Measurements from ENCODE around the gene TAS2R60.
"Not testable (repeated sequence)": the region's sequence is repeated elsewhere in the genome, so short reads cannot be mapped to it uniquely, and the experiment has no call there.

Gene TAS2R60

GRCh38 chr7:143417734-143418383, 25.4 kb upstream of the TAS2R60 start:
- TF ChIP-seq, protein P1, sequence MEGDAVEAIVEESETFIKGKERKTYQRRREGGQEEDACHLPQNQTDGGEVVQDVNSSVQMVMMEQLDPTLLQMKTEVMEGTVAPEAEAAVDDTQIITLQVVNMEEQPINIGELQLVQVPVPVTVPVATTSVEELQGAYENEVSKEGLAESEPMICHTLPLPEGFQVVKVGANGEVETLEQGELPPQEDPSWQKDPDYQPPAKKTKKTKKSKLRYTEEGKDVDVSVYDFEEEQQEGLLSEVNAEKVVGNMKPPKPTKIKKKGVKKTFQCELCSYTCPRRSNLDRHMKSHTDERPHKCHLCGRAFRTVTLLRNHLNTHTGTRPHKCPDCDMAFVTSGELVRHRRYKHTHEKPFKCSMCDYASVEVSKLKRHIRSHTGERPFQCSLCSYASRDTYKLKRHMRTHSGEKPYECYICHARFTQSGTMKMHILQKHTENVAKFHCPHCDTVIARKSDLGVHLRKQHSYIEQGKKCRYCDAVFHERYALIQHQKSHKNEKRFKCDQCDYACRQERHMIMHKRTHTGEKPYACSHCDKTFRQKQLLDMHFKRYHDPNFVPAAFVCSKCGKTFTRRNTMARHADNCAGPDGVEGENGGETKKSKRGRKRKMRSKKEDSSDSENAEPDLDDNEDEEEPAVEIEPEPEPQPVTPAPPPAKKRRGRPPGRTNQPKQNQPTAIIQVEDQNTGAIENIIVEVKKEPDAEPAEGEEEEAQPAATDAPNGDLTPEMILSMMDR (IDR thresholded peaks at IDR 0.05; ENCODE audit: extremely low read depth, insufficient read depth, missing control alignments), result no peak
- in situ Hi-C loops (cut with MboI; ENCODE audit: low pct_unique_long_range_greater_than_20kb, low sequenced_read_pairs, unreplicated experiment), result loop anchor here (25.0 kb wide), 1 partner anchor 181 kb away; no protein-coding TSS in a partner anchor

DNA sequence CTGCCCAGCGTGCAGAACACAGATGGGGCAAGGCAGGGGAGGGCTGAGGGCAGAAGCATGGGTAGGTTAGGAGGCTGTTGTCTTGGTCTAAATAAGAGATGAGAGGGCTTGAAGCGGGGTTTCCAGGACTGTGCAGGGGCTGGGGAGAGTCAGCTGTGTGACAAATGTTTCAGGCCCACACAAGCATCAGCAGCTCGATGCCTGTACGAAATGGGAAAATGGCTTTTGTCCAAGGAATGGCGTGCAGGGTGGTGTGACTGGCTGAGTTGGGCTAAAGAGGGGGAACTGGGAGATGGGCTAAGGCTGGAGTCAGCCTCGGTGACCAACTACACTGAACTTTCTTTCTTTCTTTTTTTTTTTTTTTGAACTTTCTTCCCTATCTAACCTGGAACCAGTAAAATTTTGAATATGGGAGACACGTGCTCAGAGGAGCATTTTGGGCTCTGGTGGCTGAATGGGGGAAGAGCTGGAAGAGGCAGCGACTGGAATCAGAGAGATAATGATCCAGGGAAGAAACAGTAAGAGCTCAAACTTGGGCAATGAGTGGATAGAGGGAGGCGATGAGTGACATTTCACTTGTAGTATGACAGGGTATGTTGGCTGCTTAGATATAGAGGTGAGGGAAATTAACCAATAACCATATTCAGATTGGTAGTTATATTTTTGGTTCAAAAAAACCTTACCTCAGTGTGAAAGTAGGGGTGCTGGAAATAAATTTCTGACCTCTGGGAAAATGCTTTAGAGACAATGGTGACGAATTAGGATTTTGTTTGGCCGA, 24.4 kb upstream of the TAS2R60 start:
- TF ChIP-seq, protein P1 (IDR thresholded peaks at IDR 0.05; ENCODE audit: extremely low read depth, insufficient read depth, missing control alignments), result no peak
- no peak for DNase-seq (ENCODE audit: low spot score)
- in situ Hi-C loops (cut with MboI; ENCODE audit: low pct_unique_long_range_greater_than_20kb, low sequenced_read_pairs, unreplicated experiment), result loop anchor here (25.0 kb wide), 1 partner anchor 182 kb away; no protein-coding TSS in a partner anchor

More at GRCh38 chr7:143417734-143418383, 25.4 kb upstream of the TAS2R60 start:
- no peak for DNase-seq (ENCODE audit: low spot score)

GRCh38 chr7:143419880-143420279, 23.4 kb upstream of the TAS2R60 start:
- in situ Hi-C loops (cut with MboI; ENCODE audit: low pct_unique_long_range_greater_than_20kb, low sequenced_read_pairs, unreplicated experiment), result loop anchor here (25.0 kb wide), 1 partner anchor 183 kb away; no protein-coding TSS in a partner anchor
- DNase-seq (ENCODE audit: low spot score), result no peak
- TF ChIP-seq, protein P1 (IDR thresholded peaks at IDR 0.05; ENCODE audit: extremely low read depth, insufficient read depth, missing control alignments), result no peak

GRCh38 chr7:143420624-143421023, 22.6 kb upstream of the TAS2R60 start:
- in situ Hi-C loops (cut with MboI; ENCODE audit: low pct_unique_long_range_greater_than_20kb, low sequenced_read_pairs, unreplicated experiment), result loop anchor here (25.0 kb wide), 1 partner anchor 183 kb away; no protein-coding TSS in a partner anchor
- DNase-seq (ENCODE audit: low spot score), result not testable (repeated sequence)

DNA sequence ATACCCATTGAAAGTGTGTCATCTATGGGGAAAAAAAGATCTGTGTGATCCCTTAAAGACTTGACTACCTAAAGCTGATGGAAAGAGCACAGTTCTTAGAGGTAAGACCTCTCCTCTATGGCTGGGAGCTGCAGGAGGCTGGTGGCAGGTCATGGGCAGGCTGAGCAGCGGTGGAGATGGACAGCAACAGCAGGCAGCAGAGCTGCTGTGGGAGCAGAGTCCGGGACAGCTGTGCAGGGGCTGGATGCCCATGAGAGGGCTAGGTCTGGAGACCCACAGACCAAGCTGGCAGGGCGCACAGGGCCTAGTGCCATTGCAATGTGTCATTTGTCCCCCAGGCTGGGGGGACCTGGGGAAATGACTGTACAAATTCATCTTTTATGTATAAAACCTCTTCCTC, 21.2 kb upstream of the TAS2R60 start:
- in situ Hi-C loops (cut with MboI; ENCODE audit: low pct_unique_long_range_greater_than_20kb, low sequenced_read_pairs, unreplicated experiment), result loop anchor here (25.0 kb wide), 1 partner anchor 185 kb away; no protein-coding TSS in a partner anchor
- no peak for DNase-seq (ENCODE audit: low spot score)
- TF ChIP-seq, protein P1 (IDR thresholded peaks at IDR 0.05; ENCODE audit: extremely low read depth, insufficient read depth, missing control alignments), result no peak

DNA sequence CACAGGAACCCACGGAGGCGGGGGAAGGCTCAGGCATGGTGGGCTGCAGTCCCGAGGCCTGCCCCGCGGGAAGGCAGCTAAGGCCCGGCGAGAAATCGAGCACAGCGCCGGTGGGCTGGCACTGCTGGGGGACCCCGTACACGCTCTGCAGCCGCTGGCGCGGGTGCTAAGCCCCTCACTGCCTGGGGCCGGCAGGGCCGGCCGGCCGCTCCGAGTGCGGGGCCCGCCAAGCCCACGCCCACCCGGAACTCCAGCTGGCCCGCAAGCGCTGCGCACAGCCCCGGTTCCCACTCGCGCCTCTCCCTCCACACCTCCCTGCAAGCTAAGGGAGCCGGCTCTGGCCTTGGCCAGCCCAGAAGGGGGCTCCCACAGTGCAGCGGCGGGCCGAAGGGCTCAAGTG, 18.8 kb upstream of the TAS2R60 start:
- not testable (repeated sequence) for DNase-seq (ENCODE audit: low spot score)
- in situ Hi-C loops (cut with MboI; ENCODE audit: low pct_unique_long_range_greater_than_20kb, low sequenced_read_pairs, unreplicated experiment), result loop anchor here (25.0 kb wide), 1 partner anchor 187 kb away; no protein-coding TSS in a partner anchor

DNA sequence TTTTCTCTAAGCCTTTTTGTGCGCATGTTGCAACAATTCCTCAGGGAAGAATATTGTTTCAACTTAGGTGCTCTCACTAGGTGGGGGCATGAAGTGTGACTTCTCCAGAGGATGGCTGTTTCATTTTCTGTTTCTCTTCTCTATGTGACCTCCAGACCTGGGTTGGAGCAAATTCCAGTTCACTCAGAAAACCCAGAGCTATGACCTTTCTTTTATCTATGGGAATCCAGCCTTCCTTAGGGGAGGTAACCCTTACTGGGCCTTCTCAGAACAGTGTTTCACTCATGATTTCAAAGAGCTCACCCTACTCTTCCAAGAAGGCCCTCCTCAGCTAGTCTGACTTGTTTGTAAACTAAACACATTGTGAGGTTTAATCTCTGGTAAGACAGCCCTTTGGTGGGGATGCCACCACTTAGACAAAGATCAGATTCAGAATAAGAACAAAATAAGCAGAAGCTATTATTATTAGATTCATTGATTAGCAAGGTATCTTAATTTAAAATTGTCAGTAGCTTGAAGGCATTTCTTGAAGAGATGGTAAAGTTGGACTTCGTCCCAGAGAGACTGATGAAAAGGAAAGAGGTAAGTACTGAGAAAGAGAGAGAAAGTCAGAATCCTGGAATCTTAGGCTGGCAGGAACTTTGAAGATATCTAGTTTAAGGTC, 16.6 kb upstream of the TAS2R60 start:
- TF ChIP-seq, protein P1 (IDR thresholded peaks at IDR 0.05; ENCODE audit: extremely low read depth, insufficient read depth, missing control alignments), result no peak
- in situ Hi-C loops (cut with MboI; ENCODE audit: low pct_unique_long_range_greater_than_20kb, low sequenced_read_pairs, unreplicated experiment), result no loop called here
- no peak for DNase-seq (ENCODE audit: low spot score)
